Urinary bladder (tissue), 4 donors: ENCODE results near the gene SELENON. TPM values are rescaled to one million over a fixed set of nuclear protein-coding genes. Genes with fewer than 3 reads are reported as not detected.

Experiments
- DNase-seq: peaks from one replicate; pipeline ENCODE4 v3.0.0-alpha.2; 2015; ENCODE audit errors: extremely low spot score
- H3K27ac ChIP-seq: one replicate; pipeline ENCODE4 v1.5.1; 2013; ENCODE audit warnings: low read depth, mild to moderate bottlenecking, moderate library complexity
- H3K36me3 ChIP-seq: one replicate; pipeline ENCODE4 v1.6.1; 2013; ENCODE audit warnings: mild to moderate bottlenecking, moderate library complexity; ENCODE audit not compliant: insufficient read depth
- H3K4me1 ChIP-seq: one replicate; pipeline ENCODE4 v1.6.1; 2013; ENCODE audit warnings: mild to moderate bottlenecking, moderate library complexity; ENCODE audit not compliant: insufficient read depth
- H3K4me3 ChIP-seq: one replicate; pipeline ENCODE4 v1.5.1; 2013; ENCODE audit warnings: low read depth, low read length
- WGBS: extraction: QIAGEN DNeasy Blood & Tissue Kit; methylation state at CpG from one replicate; pipeline ENCODE4 v1.1.7; 2013; 5-methylcytosine and 5-hydroxymethylcytosine counted together
- polyA plus RNA-seq: library from polyadenylated mRNA; stranded (reverse); fragments of 200-250 nt; gene quantifications from one replicate; pipeline ENCODE4 v1.2.3, GENCODE V29; 2013
- total RNA-seq: library from RNA; depleted of rRNA; stranded (reverse); fragments of >200 nt; gene quantifications from one replicate; pipeline ENCODE4 v1.2.3, GENCODE V29; 2014
- donor health status: healthy with polysubstance abuse.
- donor health status: healthy.

Gene SELENON
- total and polyA plus RNA-seq, 2 donors: 24.6 to 64.0 TPM

GRCh38 chr1:25765923-25766589, 33.9 kb upstream of the SELENON start:
- H3K4me1 ChIP-seq: no peaks in the 10 kb centered on the region
- no peaks in the 10 kb centered on the region for H3K36me3 ChIP-seq
- DNase-seq: no peak
- no peak overlapping the region for H3K27ac ChIP-seq
- no peak overlapping the region for H3K4me3 ChIP-seq
- WGBS: 59% methylated on average over 13 of the region's 13 CpGs

GRCh38 chr1:25766721-25767436, 33.1 kb upstream of the SELENON start:
- no peak for DNase-seq
- Histone ChIP-seq H3K4me3 (no peak overlapping the region), H3K4me1 (no peaks in the 10 kb centered on the region), H3K36me3 (no peaks in the 10 kb centered on the region), H3K27ac (no peak overlapping the region)
- 88% methylated on average over 13 of the region's 13 CpGs for WGBS

GRCh38 chr1:25767437-25767770, 32.6 kb upstream of the SELENON start:
- H3K4me3 ChIP-seq: no peak overlapping the region
- no peak for DNase-seq
- no peak overlapping the region for H3K27ac ChIP-seq
- H3K4me1 ChIP-seq: no peaks in the 10 kb centered on the region
- no peaks in the 10 kb centered on the region for H3K36me3 ChIP-seq

GRCh38 chr1:25768999-25769398, 31.0 kb upstream of the SELENON start:
- no peak overlapping the region for H3K4me3 ChIP-seq
- 93% methylated on average over 2 of the region's 2 CpGs for WGBS
- H3K36me3 ChIP-seq: no peaks in the 10 kb centered on the region
- no peaks in the 10 kb centered on the region for H3K4me1 ChIP-seq
- DNase-seq: no peak
- H3K27ac ChIP-seq: no peak overlapping the region

- Histone ChIP-seq H3K4me1 (no peaks in the 10 kb centered on the region), H3K36me3 (no peaks in the 10 kb centered on the region), H3K27ac (no peak overlapping the region), H3K4me3 (no peak overlapping the region)
- DNase-seq: no peak
- 90% methylated on average over 27 of the region's 27 CpGs for WGBS
These were observed 30.2 kb upstream of the SELENON start for GRCh38 chr1:25769625-25770383.

GRCh38 chr1:25770541-25771220, 29.3 kb upstream of the SELENON start:
- Histone ChIP-seq H3K4me1 (no peaks in the 10 kb centered on the region), H3K36me3 (no peaks in the 10 kb centered on the region), H3K27ac (no peak overlapping the region), H3K4me3 (no peak overlapping the region)
- peak; percentile 8 for DNase-seq
- WGBS: 59% methylated on average over 14 of the region's 14 CpGs

- H3K27ac ChIP-seq: no peak overlapping the region
- H3K36me3 ChIP-seq: no peaks in the 10 kb centered on the region
- H3K4me3 ChIP-seq: no peak overlapping the region
These were observed 28.5 kb upstream of the SELENON start for GRCh38 chr1:25771221-25772114.

GRCh38 chr1:25772164-25772563, 27.8 kb upstream of the SELENON start:
- H3K4me3 ChIP-seq: no peak overlapping the region
- no peak overlapping the region for H3K27ac ChIP-seq
- no peaks in the 10 kb centered on the region for H3K36me3 ChIP-seq
- no peaks in the 10 kb centered on the region for H3K4me1 ChIP-seq
- 99% methylated on average over 5 of the region's 5 CpGs for WGBS
- DNase-seq: no peak

More at GRCh38 chr1:25771221-25772114, 28.5 kb upstream of the SELENON start:
- peak; percentile 35 for DNase-seq
- WGBS: 43% methylated on average over 34 of the region's 34 CpGs
- no peaks in the 10 kb centered on the region for H3K4me1 ChIP-seq

- Histone ChIP-seq H3K4me3 (no peak overlapping the region), H3K4me1 (no peaks in the 10 kb centered on the region), H3K27ac (no peak overlapping the region), H3K36me3 (no peaks in the 10 kb centered on the region)
- DNase-seq: no peak
- WGBS: 95% methylated on average over 5 of the region's 5 CpGs
These were observed 27.2 kb upstream of the SELENON start for GRCh38 chr1:25772692-25773245.

GRCh38 chr1:25773441-25774125, 26.4 kb upstream of the SELENON start:
- DNase-seq: no peak
- WGBS: 79% methylated on average over 4 of the region's 4 CpGs
- Histone ChIP-seq H3K4me3 (no peak overlapping the region), H3K36me3 (no peaks in the 10 kb centered on the region), H3K4me1 (no peaks in the 10 kb centered on the region), H3K27ac (no peak overlapping the region)

- Histone ChIP-seq H3K4me1 (no peaks in the 10 kb centered on the region), H3K36me3 (no peaks in the 10 kb centered on the region), H3K27ac (no peak overlapping the region), H3K4me3 (no peak overlapping the region)
- DNase-seq: no peak
- WGBS: 87% methylated on average over 13 of the region's 13 CpGs
These were observed 25.7 kb upstream of the SELENON start for GRCh38 chr1:25774206-25774803.
